Epithelial cell of proximal tubule (primary cell): ENCODE results near the gene GBX2. TPM values are rescaled to one million over a fixed set of nuclear protein-coding genes. Genes with fewer than 3 reads are reported as not detected.

Source experiments
- DNase-seq: peaks from one replicate; pipeline ENCODE4 v3.0.0-alpha.2; 2011; ENCODE audit warnings: low read depth
- H3K4me3 ChIP-seq: 2 replicates; pipeline ENCODE4 v1.5.1; 2011; ENCODE audit warnings: low read depth, mild to moderate bottlenecking, low read length
- total RNA-seq: library from RNA; depleted of rRNA; stranded (reverse); fragments of >200 nt; gene quantifications from 2 replicates; pipeline ENCODE4 v1.2.3, GENCODE V29; 2015
- TF ChIP-seq, protein P1 (sequence below): conservative IDR thresholded peaks from 2 replicates; pipeline ENCODE4 v1.5.1; 2012; ENCODE audit warnings: low read depth, mild to moderate bottlenecking, low read length

GBX2 gene
- total RNA-seq, 1 donor from 2014 or later, result 4.8 TPM

DNA sequence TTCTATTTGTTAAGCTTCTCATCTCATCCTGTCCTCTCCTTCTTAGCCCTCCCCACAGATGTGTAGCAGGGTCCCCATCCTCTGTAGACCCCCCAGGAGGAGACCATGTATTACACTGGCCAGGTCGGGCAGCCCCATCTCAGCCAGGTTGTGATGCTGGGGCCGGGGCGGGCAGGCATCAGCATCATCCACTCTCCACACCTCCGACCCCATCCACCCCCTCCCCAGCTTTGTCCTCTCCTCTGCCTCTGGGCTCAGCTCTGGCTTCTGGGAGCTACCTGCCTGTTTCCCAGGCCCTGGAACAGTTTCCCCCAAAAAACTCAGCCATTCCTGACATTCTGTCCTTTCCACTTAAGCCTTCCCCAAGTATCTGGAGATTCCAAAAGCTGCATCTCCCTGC, 49.2 kb downstream of the GBX2 start:
- TF ChIP-seq, protein P1, sequence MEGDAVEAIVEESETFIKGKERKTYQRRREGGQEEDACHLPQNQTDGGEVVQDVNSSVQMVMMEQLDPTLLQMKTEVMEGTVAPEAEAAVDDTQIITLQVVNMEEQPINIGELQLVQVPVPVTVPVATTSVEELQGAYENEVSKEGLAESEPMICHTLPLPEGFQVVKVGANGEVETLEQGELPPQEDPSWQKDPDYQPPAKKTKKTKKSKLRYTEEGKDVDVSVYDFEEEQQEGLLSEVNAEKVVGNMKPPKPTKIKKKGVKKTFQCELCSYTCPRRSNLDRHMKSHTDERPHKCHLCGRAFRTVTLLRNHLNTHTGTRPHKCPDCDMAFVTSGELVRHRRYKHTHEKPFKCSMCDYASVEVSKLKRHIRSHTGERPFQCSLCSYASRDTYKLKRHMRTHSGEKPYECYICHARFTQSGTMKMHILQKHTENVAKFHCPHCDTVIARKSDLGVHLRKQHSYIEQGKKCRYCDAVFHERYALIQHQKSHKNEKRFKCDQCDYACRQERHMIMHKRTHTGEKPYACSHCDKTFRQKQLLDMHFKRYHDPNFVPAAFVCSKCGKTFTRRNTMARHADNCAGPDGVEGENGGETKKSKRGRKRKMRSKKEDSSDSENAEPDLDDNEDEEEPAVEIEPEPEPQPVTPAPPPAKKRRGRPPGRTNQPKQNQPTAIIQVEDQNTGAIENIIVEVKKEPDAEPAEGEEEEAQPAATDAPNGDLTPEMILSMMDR, result no peak
- H3K4me3 ChIP-seq, result no peak overlapping the region
- no peak for DNase-seq

DNA sequence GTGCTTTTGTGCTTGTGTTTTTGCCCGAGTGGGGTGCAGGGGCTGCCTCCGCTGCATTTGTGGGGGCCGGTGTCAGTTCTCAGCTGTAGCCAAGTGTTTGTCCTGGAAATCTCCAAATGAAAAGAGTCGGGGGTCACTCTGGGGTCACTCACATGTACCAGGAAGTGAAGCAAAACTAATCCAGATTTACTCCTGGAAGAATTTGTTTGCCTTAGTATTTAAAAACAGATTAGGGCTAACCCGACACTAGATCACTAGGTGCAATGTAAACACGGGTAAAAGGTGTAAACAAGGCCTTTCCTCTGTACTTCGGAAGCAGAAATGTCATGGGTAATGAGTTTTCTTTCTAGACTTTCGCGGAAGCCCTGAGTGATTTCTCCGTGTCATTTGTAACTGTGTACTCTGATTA, 50.3 kb downstream of the GBX2 start:
- no peak for DNase-seq
- TF ChIP-seq, protein P1, result no peak
- H3K4me3 ChIP-seq, result no peak overlapping the region

DNA sequence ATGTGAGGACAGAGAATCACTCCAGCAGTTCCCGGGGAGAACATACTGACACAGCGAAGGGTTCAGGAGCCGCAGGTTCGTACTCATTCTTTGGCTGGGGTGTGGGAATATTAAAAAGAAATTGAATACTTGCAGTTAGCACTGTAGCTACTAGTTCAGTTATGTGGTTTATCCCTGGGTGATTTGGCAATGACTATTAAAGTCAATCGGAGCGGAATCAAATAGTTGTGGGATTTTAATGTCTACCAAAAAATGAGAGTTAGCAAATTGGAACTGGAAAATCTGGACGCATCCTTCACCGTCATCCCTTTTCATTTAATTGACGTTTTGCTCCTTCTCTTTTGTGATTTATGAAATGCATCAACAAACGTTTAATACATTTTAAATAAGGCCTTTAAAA, 50.8 kb downstream of the GBX2 start:
- TF ChIP-seq, protein P1, result no peak
- DNase-seq, result no peak
- no peak overlapping the region for H3K4me3 ChIP-seq

Other genes with a start within 250 kb of the GBX2 start
- not detected in 2 replicates for gene ASB18, start 96.0 kb upstream of the GBX2 start, total RNA-seq